Endothelial cell of umbilical vein (primary cell): ENCODE measurements around the gene CLEC18B. TPM values are rescaled to one million over a fixed set of nuclear protein-coding genes. Genes with fewer than 3 reads are reported as not detected.

ENCODE experiments used
- BruUV-seq: library from RNA; stranded (reverse); fragments of 400-500 nt; replicated peaks from 2 replicates; lab custom pipeline; 2021; lab: Mats Ljungman, UMichigan
- CTCF ChIA-PET: fragments of 300-600, 350-600 bp; sonication (Branson Sonifier 250); formaldehyde crosslinking; loops from one replicate; lab custom pipeline; 2021; ENCODE audit warnings: antibody characterized with exemption, inconsistent platforms; lab: Charles Lee
- POLR2A ChIA-PET: fragments of 300-600, 350-600 bp; sonication (Branson Sonifier 250); formaldehyde crosslinking; loops from one replicate; lab custom pipeline; 2021; ENCODE audit warnings: antibody characterized with exemption, inconsistent platforms; lab: Charles Lee
- DNase-seq: peaks from one replicate; pipeline ENCODE4 v3.0.0-alpha.2; 2011; ENCODE audit warnings: low read depth, low spot score
- FAIRE-seq: peaks from 2 replicates; lab custom pipeline; 2011; peaks lifted over from hg19 to GRCh38; lab: Jason Lieb, UNC
- H2AFZ ChIP-seq: 2 replicates; pipeline ENCODE4 v1.6.0; 2012; ENCODE audit warnings: low read depth, low read length, control low read depth, inconsistent platforms
- H3K27ac ChIP-seq: 2 replicates; pipeline ENCODE4 v1.5.1; 2011; ENCODE audit warnings: low read depth, mild to moderate bottlenecking, control low read depth, low read length, moderate library complexity; ENCODE audit not compliant: insufficient read depth
- H3K27me3 ChIP-seq, 2 experiments: 2 replicates each; pipeline versions ENCODE4 v1.6.0 to v1.6.1; 2011; ENCODE audit warnings: low read length in 2 of 2, mixed read lengths in 1 of 2; ENCODE audit not compliant: control insufficient read depth in 2 of 2, insufficient read depth in 2 of 2
- H3K36me3 ChIP-seq, 2 experiments: 2 replicates in 1 of 2; 3 replicates in 1 of 2; pipeline ENCODE4 v1.5.1; 2011; ENCODE audit warnings: low read length in 2 of 2, mild to moderate bottlenecking in 1 of 2, moderate library complexity in 1 of 2; ENCODE audit not compliant: control insufficient read depth in 2 of 2, insufficient read depth in 2 of 2; ENCODE audit errors: extremely low read depth in 1 of 2
- H3K4me1 ChIP-seq: 3 replicates; pipeline ENCODE4 v1.5.1; 2011; ENCODE audit warnings: mild to moderate bottlenecking, low read length; ENCODE audit not compliant: control insufficient read depth, insufficient read depth; ENCODE audit errors: extremely low read depth
- H3K4me2 ChIP-seq: 2 replicates; pipeline ENCODE4 v1.6.1; 2011; ENCODE audit warnings: low read length, control low read depth, mixed read lengths; ENCODE audit not compliant: insufficient read depth
- H3K4me3 ChIP-seq, 3 experiments: fragments of 200-600 bp in 1 of 3; sonication (generic), shearing (Covaris generic) in 1 of 3; replicated peaks in 1 of 3; 2 replicates each; pipeline ENCODE4 v1.5.1; 2011 to 2016; ENCODE audit warnings: control low read depth in 3 of 3, low read length in 3 of 3, mild to moderate bottlenecking in 2 of 3, inconsistent platforms in 1 of 3, low read depth in 1 of 3, moderate library complexity in 1 of 3; ENCODE audit not compliant: insufficient read depth in 1 of 3
- H3K79me2 ChIP-seq: 2 replicates; pipeline ENCODE4 v1.6.0; 2012; ENCODE audit warnings: low read length, inconsistent platforms; ENCODE audit not compliant: control insufficient read depth, insufficient read depth
- H3K9ac ChIP-seq: replicated peaks from 2 replicates; pipeline ENCODE3; 2011; ENCODE audit warnings: low read length, control low read depth; ENCODE audit not compliant: insufficient read depth; ENCODE audit errors: extremely low read depth
- H3K9me1 ChIP-seq: replicated peaks from 3 replicates; pipeline ENCODE4 v1.6.0; 2011; ENCODE audit warnings: mild to moderate bottlenecking, low read length; ENCODE audit not compliant: control insufficient read depth, insufficient read depth; ENCODE audit errors: extremely low read depth
- H3K9me3 ChIP-seq: replicated peaks from 2 replicates; pipeline ENCODE4 v1.5.1; 2012; ENCODE audit warnings: low read length, inconsistent platforms; ENCODE audit not compliant: control insufficient read depth, insufficient read depth
- H4K20me1 ChIP-seq: replicated peaks from 2 replicates; pipeline ENCODE3; 2011; ENCODE audit warnings: mild to moderate bottlenecking, low read length; ENCODE audit not compliant: control insufficient read depth, insufficient read depth; ENCODE audit errors: extremely low read depth
- EZH2 ChIP-seq: IDR thresholded peaks from 2 replicates; pipeline ENCODE4 v1.6.1; 2012; ENCODE audit warnings: borderline replicate concordance, low read depth, mild to moderate bottlenecking, moderate library complexity, low read length, inconsistent platforms; ENCODE audit not compliant: severe bottlenecking
- FOS ChIP-seq: IDR thresholded peaks from 2 replicates; pipeline ENCODE4 v1.6.1; 2011; ENCODE audit warnings: mild to moderate bottlenecking, low read length, moderate library complexity, borderline replicate concordance; ENCODE audit not compliant: insufficient read depth
- GATA2 ChIP-seq: IDR thresholded peaks from 2 replicates; pipeline ENCODE4 v1.7.0; 2011; ENCODE audit warnings: low read depth, mild to moderate bottlenecking, moderate library complexity, mixed read lengths, low read length; ENCODE audit not compliant: insufficient read length, insufficient read depth
- JUN ChIP-seq: IDR thresholded peaks from 2 replicates; pipeline ENCODE4 v1.6.1; 2011; ENCODE audit warnings: borderline replicate concordance, low read depth; ENCODE audit not compliant: insufficient read length, insufficient read depth
- MYC ChIP-seq: IDR thresholded peaks from one replicate; pipeline ENCODE4 v1.6.1; 2011; ENCODE audit warnings: mild to moderate bottlenecking, low read depth, low read length
- POLR2A ChIP-seq: IDR thresholded peaks from 2 replicates; pipeline ENCODE4 v1.6.1; 2012; ENCODE audit warnings: low read depth, mild to moderate bottlenecking, control low read depth, low read length
- POLR2AphosphoS5 ChIP-seq: IDR thresholded peaks from 2 replicates; pipeline ENCODE4 v1.6.1; 2012; ENCODE audit warnings: low read depth, mild to moderate bottlenecking, control low read depth, low read length, moderate library complexity; ENCODE audit not compliant: insufficient read depth
- dilution Hi-C: fragments of 300-500 bp; cut with MboI; formaldehyde crosslinking; loops from one replicate; pipeline ENCODE4 v1.15.0; 2019; ENCODE audit warnings: low sequenced_read_pairs; ENCODE audit not compliant: extremely low pct_ligation_motif_present
- intact Hi-C: fragments of 100-400 bp; cut with micrococcal nuclease; formaldehyde crosslinking; loops from one replicate; pipeline ENCODE4 v1.10.0; 2022
- polyA plus RNA-seq, 4 experiments: library from polyadenylated mRNA; depleted of rRNA in 3 of 4; stranded (reverse) in 3 of 4; unstranded in 1 of 4; fragments of >200 nt; gene quantifications; 2 replicates each; pipeline versions ENCODE4 v1.2.1 to v1.2.3, GENCODE V29; 2011 to 2012; ENCODE audit warnings: missing spikeins in 1 of 4
- total RNA-seq: library from RNA; stranded (reverse); gene quantifications from 2 replicates; pipeline ENCODE4 v1.2.3, GENCODE V29; 2021
- TF ChIP-seq, protein P1 (sequence below), 2 donors: IDR thresholded peaks; 1 replicate in 1 of 2; 2 replicates in 1 of 2; pipeline ENCODE4 v1.5.1; 2011; ENCODE audit warnings: low read length in 2 of 2, mild to moderate bottlenecking in 2 of 2, moderate library complexity in 2 of 2, control low read depth in 1 of 2, inconsistent platforms in 1 of 2, low read depth in 1 of 2; ENCODE audit not compliant: insufficient read depth in 1 of 2; ENCODE audit errors: extremely low read depth in 1 of 2
- TF ChIP-seq, protein P2 (sequence below): IDR thresholded peaks from 2 replicates; pipeline ENCODE4 v1.6.1; 2011; ENCODE audit not compliant: insufficient read depth, insufficient read length

Gene CLEC18B
- total and polyA plus RNA-seq, 2 donors (not counting 3 experiments of a cell fraction or from before 2014, with no cell fraction given): 0.49 TPM; not detected in 1

- no peaks in the 10 kb centered on the region for H4K20me1 ChIP-seq
- H3K27me3 ChIP-seq: no peaks in the 10 kb centered on the region
- no peaks in the 10 kb centered on the region for H3K9me1 ChIP-seq
- ChIA-PET CTCF (interaction anchor here (0.8 to 1.7 kb wide), 2 partner anchors 14 to 183 kb away, joined by 3 to 4 read pairs; no protein-coding TSS in a partner anchor), POLR2A (no interaction called here)
- no peak overlapping the region for H3K9ac ChIP-seq
- TF ChIP-seq MYC (no peak), POLR2AphosphoS5 (no peak), FOS (no peak), POLR2A (no peak), JUN (no peak), GATA2 (no peak), EZH2 (no peak)
- TF ChIP-seq, protein P1, sequence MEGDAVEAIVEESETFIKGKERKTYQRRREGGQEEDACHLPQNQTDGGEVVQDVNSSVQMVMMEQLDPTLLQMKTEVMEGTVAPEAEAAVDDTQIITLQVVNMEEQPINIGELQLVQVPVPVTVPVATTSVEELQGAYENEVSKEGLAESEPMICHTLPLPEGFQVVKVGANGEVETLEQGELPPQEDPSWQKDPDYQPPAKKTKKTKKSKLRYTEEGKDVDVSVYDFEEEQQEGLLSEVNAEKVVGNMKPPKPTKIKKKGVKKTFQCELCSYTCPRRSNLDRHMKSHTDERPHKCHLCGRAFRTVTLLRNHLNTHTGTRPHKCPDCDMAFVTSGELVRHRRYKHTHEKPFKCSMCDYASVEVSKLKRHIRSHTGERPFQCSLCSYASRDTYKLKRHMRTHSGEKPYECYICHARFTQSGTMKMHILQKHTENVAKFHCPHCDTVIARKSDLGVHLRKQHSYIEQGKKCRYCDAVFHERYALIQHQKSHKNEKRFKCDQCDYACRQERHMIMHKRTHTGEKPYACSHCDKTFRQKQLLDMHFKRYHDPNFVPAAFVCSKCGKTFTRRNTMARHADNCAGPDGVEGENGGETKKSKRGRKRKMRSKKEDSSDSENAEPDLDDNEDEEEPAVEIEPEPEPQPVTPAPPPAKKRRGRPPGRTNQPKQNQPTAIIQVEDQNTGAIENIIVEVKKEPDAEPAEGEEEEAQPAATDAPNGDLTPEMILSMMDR (IDR thresholded peaks at IDR 0.05; ENCODE audit: extremely low read depth in 1 of 2, insufficient read depth in 1 of 2, low read depth in 1 of 2, low read length in 2 of 2): no peak
- TF ChIP-seq, protein P2, sequence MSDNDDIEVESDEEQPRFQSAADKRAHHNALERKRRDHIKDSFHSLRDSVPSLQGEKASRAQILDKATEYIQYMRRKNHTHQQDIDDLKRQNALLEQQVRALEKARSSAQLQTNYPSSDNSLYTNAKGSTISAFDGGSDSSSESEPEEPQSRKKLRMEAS: no peak
- H3K4me1 ChIP-seq: peaks cover 6% of the 10 kb centered on the region
- H3K9me3 ChIP-seq: no peaks in the 10 kb centered on the region
- no TSS peak for BruUV-seq
- no peak for DNase-seq
- no peak overlapping the region for H3K27ac ChIP-seq
- no peaks in the 10 kb centered on the region for H3K79me2 ChIP-seq
- peaks cover 25 to 28% of the 10 kb centered on the region in 2 experiments for H3K36me3 ChIP-seq
- intact Hi-C loops: no loop called here
- H3K4me2 ChIP-seq: no peak overlapping the region
- dilution Hi-C loops: no loop called here
- H2AFZ ChIP-seq: no peak overlapping the region
- no peak for FAIRE-seq
- H3K4me3 ChIP-seq: no peak overlapping the region
Observed at GRCh38 chr16:74468807-74469525, 47.7 kb upstream of the CLEC18B start.
